Hematopoietic multipotent progenitor cell treated with erythropoietin and hydrocortisone succinate and interleukin-3 and kit ligand, for 17 days (in vitro differentiated cells): ENCODE results near the gene ANAPC13.

Source experiments
- DNase-seq: peaks from one replicate; pipeline ENCODE4 v3.0.0-alpha.2; 2015; ENCODE audit warnings: low spot score

ANAPC13 gene

DNA sequence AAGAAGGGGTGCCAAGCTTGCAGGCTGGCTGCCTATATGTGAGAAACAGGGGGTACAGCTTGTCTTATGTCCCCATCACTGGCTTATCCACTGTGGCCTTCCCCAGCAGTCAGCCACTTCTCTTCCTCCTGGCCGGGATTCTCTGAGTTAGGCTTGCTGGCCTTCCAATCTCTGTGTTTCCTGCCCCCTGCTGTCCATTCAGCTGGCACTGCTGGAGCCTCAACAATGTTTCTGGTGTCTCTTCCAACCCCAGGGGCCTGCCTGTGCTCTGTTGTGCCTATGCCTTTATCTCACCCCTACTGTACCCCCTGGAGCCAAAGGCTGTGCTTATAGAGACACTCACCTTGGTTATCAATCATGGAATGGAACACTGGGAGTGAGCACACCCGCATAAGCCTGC lies 36.5 kb downstream of the ANAPC13 start:
- DNase-seq: no peak

DNA sequence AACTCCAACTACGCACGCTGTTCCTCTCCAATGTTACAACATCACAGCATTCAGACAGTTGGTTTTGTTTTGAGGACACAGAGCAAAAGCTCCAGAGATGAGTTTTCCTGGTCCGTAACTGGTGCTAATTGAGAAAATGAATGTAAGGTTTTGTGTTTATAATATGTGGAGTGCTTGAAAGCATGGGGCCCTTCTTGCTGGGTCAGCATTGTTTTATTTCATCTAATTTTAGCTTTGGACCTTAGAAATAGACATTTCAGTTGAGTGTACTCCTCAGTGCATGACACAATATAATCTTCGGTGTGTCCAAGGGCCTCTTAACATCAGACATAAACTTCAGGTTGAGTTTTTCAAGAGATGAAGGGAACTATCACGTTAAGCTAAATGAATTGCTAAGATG lies 37.1 kb downstream of the ANAPC13 start:
- DNase-seq: no peak

DNA sequence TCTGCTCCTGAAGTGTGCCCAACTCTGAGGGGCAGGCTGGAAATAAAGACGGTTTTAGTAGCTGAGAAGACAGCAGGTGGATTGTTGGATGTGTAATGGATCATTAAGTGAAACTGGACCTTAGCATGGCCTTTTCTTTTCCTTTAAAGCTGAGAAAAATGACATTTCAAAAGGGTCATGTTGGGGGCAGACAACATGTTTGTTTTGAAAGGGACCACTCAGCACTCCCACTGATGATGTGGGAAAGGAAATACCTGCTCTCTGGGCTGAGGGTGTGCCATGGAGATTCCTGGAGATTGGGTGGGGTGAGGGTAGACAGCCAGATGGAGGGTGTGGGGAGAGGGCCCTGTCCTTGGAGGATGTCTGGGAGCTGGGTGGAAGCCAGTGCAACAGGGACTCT lies 38.4 kb downstream of the ANAPC13 start:
- no peak for DNase-seq

DNA sequence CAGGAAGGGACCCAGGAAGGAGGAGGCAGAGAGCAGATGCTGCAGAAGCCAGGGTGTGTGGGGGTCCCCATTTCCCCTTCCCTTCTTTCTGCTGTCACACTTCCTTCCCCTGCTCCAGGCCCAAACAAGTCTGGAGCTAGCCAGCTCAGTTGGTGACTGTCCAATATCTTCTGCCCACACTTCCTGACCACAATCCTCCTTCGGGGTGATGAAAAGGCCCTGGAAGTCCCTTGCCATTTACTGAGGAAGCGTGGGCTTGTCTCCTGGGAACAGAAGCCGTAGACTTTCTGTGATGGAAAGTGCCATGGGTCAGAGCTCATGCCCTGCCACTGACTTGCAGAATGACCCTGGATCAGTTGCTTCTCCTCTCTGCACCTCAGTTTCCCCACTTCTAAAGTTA lies 39.0 kb downstream of the ANAPC13 start:
- DNase-seq: no peak

DNA sequence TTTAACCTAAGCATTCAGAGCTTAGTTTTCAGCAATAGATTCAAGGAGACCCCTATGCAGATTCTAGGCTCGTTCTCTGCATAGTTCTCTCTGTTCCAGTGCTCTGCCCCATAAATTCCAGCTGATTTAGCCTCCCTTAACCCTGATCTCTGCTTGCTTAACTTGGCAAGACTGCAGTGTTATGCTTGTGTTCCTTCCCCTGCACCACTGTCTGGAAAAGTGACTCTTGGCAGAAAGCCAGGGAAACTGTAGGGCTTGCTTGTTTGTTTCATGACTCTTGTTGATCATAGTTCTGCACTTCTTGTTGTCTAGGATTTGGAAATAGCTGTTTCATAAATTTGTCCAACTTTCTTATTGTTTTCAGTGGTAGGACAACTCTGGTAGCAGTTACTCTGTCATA lies 40.1 kb downstream of the ANAPC13 start:
- no peak for DNase-seq

DNA sequence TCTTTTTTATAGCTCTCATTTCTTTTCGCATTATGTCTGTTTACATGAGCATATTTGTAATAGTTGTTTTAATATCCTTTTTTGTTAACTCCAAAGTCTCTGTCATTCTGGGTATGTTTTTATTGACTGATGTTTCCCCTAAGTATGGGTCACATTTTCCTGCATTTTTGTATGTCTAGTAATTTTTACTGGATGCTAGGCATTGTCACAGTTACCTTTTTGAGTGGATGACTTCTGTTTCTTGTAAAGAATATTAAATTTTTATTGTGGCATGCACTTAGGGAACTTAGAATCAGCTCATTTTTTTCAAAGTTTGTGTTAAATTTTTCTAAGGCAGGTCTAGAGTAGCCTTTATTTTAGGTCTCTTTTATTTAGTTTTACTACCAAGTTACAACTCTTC lies 40.7 kb downstream of the ANAPC13 start:
- no peak for DNase-seq

DNA sequence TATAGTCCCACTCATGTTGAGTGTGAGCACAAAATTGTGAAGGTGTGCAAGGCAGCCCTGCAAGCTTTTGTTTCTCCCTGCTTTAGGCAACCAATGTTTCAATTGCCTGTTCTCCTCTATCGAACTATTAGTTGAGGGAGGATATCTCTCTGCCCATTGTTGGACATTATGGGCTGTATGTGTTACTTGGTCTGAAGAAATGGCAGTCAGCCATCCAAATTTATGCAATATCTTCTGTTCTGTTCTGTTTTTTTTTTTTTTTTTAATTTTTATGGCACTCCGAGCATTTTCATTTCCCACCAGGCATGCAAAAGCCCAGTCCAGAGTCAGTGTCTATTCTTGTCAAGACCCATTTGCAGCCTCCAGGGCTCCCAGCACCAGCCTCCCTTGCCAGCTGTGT lies 44.0 kb downstream of the ANAPC13 start:
- no peak for DNase-seq

DNA sequence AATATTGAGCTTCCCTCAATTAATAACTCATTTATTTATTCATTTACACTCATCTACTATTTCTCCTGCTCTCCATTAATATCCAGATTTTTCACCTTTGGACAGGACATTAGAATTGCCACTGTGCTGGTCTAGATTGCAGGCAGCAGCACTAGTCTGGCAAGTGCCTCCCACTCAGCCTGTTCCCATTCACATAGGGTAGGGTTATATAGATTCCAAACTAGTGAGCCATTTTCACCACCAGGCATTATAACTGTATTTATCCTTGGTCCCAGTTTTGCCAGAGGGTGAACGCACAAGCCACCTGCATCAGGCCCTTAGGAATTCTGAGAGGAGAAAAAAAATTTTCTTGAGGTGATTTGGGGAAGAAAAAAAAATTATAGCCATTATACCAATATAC lies 44.5 kb downstream of the ANAPC13 start:
- DNase-seq: no peak

DNA sequence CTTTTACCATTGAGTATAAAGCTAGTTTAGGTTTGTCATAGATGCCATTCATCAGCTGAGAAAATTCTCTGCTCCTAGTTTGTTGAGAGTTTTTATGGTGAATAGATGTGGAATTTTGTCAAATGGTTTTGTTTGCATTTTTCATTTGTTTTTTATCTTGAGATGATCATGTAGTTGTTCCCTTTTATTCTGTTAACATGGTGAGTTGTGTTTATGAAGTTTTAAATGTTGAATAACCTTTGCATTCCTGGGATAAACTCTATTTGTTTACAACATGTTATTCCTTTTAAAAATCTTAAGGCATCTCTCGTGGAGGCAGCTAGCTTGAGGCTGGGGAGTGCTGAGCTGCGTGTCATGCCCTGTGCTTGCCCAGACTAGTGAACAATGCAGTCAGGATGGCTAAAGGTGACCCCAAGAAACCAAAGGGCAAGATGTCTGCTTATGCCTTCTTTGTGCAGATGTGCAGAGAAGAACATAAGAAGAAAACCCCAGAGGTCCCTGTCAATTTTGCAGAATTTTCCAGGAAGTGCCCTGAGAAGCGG lies 48.5 kb downstream of the ANAPC13 start:
- no peak for DNase-seq

DNA sequence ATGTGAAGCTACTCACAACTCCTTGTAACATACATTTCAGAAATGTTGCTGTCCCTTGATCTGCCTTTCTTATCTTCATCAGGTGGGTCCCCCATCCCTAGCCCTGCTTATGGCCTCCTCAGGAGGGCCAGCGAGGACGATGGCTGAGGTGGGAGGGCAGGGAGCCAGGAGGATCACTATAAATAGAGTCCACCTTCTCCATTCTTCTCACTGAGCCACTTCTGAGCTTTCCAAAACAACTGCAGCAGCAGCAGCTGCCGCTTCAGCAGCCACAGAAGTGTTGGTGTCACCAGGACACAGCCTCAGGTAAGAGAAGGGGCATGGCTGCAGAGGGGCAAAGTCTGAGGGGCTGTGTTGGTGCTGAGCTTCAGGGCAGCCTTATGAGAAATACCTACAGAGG lies 53.5 kb downstream of the ANAPC13 start:
- DNase-seq: no peak

DNA sequence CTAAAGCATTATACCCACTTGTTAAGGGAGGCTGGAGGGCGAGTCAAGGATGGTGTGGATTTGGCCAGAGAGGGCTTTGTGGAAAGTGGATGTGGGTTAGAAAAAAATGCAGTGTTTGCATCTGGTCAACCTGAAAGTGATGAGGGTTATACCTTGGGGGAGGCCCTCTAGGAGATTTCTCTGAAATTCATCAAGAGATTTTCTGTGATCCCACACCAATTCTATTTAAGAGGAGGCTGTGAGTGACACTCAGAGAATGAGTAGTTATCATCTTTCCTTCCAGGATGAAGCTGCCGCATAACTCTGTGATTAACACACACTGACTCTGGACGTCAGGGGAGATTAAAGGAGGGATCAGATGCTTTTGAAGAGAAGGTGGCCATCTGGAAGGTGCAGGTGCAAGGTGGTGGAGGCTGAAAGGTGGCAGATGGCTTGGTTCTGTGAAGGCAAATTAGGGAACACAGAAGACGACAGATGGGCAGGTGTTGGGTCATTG lies 54.8 kb downstream of the ANAPC13 start:
- no peak for DNase-seq

DNA sequence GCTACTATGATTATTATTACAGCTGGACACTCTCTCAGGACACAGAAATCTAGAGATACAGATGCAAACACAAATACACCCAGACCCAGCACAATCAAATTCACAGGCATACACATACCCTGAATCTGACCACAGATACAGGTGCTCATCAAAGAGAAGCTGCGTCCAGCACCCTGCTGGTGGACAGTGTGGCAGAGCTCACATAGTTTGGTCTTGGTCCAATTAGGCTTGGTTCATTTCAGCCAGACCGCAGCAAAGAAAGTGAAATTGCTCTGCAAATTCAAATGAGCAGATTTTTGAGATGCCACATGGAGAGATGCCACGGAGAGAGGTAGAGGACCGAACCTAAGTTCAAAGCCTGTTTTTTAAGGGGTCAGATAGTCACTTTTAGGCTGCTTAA lies 55.6 kb downstream of the ANAPC13 start:
- DNase-seq: no peak

DNA sequence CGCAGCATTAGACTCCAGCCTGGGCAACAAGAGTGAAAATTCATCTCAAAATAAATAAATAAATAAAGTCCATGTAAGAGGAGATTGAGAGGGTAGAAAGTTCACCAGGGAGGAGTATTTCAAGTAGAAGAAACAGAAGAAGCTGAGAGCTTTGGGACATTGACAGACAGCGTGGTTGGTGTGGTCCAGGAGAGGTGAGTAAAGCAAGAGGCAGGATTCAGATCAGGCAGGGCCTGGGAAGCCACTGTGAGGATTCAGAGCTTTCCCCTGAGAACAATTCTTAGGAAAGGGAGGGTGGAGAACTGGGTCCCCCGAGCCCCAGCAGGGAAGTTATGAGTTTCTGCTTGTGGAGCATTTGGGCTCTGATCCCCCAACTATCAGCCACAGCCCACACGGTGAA lies 57.4 kb downstream of the ANAPC13 start:
- no peak for DNase-seq
